Liver (tissue), 9 donors: Measurements from ENCODE around the gene SERPINC1. TPM values are rescaled to one million over a fixed set of nuclear protein-coding genes. Genes with fewer than 3 reads are reported as not detected.
"Not testable (repeated sequence)": the region's sequence is repeated elsewhere in the genome, so short reads cannot be mapped to it uniquely, and the experiment has no call there.

Experiments used
- DNase-seq: peaks from one replicate; pipeline ENCODE4 v3.0.0-alpha.2; 2017; ENCODE audit warnings: low spot score
- H3K27ac ChIP-seq, 2 donors: one replicate each; pipeline ENCODE4 v1.7.0; 2013; ENCODE audit warnings: inconsistent platforms in 2 of 2, low read length in 2 of 2, control low read depth in 1 of 2, low read depth in 1 of 2, mild to moderate bottlenecking in 1 of 2
- H3K27me3 ChIP-seq, 4 donors: one replicate each; pipeline versions ENCODE4 v1.6.1 to v1.7.0; 2013; ENCODE audit warnings: low read length in 3 of 4, inconsistent platforms in 1 of 4, mild to moderate bottlenecking in 1 of 4, moderate library complexity in 1 of 4; ENCODE audit not compliant: control insufficient read depth in 4 of 4, insufficient read depth in 4 of 4
- H3K36me3 ChIP-seq, 4 donors: one replicate each; pipeline versions ENCODE4 v1.6.1 to v1.7.0; 2013; ENCODE audit warnings: low read length in 3 of 4, mild to moderate bottlenecking in 3 of 4, low read depth in 1 of 4, moderate library complexity in 1 of 4; ENCODE audit not compliant: control insufficient read depth in 4 of 4, insufficient read depth in 3 of 4
- H3K4me1 ChIP-seq, 4 donors: one replicate each; pipeline versions ENCODE4 v1.6.1 to v1.7.0; 2013; ENCODE audit warnings: low read length in 3 of 4, mild to moderate bottlenecking in 3 of 4, moderate library complexity in 1 of 4; ENCODE audit not compliant: control insufficient read depth in 4 of 4, insufficient read depth in 4 of 4
- H3K4me3 ChIP-seq, 3 donors: one replicate each; pipeline versions ENCODE4 v1.6.1 to v1.7.0; 2013; ENCODE audit warnings: low read length in 3 of 3, control low read depth in 1 of 3, low read depth in 1 of 3, mild to moderate bottlenecking in 1 of 3
- H3K9ac ChIP-seq, 2 donors: one replicate each; pipeline ENCODE4 v1.7.0; 2013; ENCODE audit warnings: low read length in 2 of 2, mild to moderate bottlenecking in 2 of 2, moderate library complexity in 2 of 2, control low read depth in 1 of 2, low read depth in 1 of 2
- H3K9me3 ChIP-seq, 4 donors: one replicate each; pipeline versions ENCODE4 v1.6.1 to v1.7.0; 2013; ENCODE audit warnings: low read length in 3 of 4; ENCODE audit not compliant: control insufficient read depth in 4 of 4
- ATF3 ChIP-seq: IDR thresholded peaks from 2 replicates; pipeline ENCODE4 v1.6.1; 2016; ENCODE audit warnings: antibody characterized with exemption
- CTCF ChIP-seq: fragments of 150-350 bp; IDR thresholded peaks from 2 replicates; pipeline ENCODE4 v1.5.1; 2017; ENCODE audit warnings: improper control_type of control experiment, low read depth, low read length; ENCODE audit not compliant: missing input control
- EGR1 ChIP-seq, 2 donors: IDR thresholded peaks; 2 replicates each; pipeline ENCODE4 v1.6.1; 2016 to 2018; ENCODE audit warnings: antibody characterized with exemption in 2 of 2, low read depth in 2 of 2
- FOXA1 ChIP-seq: IDR thresholded peaks from 2 replicates; pipeline ENCODE4 v1.6.1; 2016; ENCODE audit warnings: antibody characterized with exemption
- FOXA2 ChIP-seq: IDR thresholded peaks from 2 replicates; pipeline ENCODE4 v1.6.1; 2016; ENCODE audit warnings: antibody characterized with exemption
- GABPA ChIP-seq, 2 donors: IDR thresholded peaks in 1 of 2; conservative IDR thresholded peaks in 1 of 2; 2 replicates each; pipeline ENCODE4 v1.6.1; 2016; ENCODE audit warnings: antibody characterized with exemption in 2 of 2, mild to moderate bottlenecking in 1 of 2, moderate library complexity in 1 of 2
- HNF4A ChIP-seq, 2 donors: conservative IDR thresholded peaks; 2 replicates each; pipeline ENCODE4 v1.6.1; 2016; ENCODE audit warnings: antibody characterized with exemption in 2 of 2, mild to moderate bottlenecking in 2 of 2
- HNF4G ChIP-seq: IDR thresholded peaks from 2 replicates; pipeline ENCODE4 v1.6.1; 2016; ENCODE audit warnings: antibody characterized with exemption
- JUND ChIP-seq, 2 donors: IDR thresholded peaks; 2 replicates each; pipeline ENCODE4 v1.6.1; 2016; ENCODE audit warnings: antibody characterized with exemption in 2 of 2
- MAX ChIP-seq: IDR thresholded peaks from 2 replicates; pipeline ENCODE4 v1.6.1; 2016; ENCODE audit warnings: antibody characterized with exemption
- NR2F2 ChIP-seq: IDR thresholded peaks from 2 replicates; pipeline ENCODE4 v1.6.1; 2016; ENCODE audit warnings: antibody characterized with exemption
- RAD21 ChIP-seq, 2 donors: IDR thresholded peaks; 2 replicates each; pipeline ENCODE4 v1.6.1; 2016; ENCODE audit warnings: antibody characterized with exemption in 2 of 2, mild to moderate bottlenecking in 2 of 2
- REST ChIP-seq: IDR thresholded peaks from 2 replicates; pipeline ENCODE4 v1.6.1; 2016; ENCODE audit warnings: antibody characterized with exemption, mild to moderate bottlenecking
- RXRA ChIP-seq, 2 donors: IDR thresholded peaks; 2 replicates each; pipeline ENCODE4 v1.6.1; 2017 to 2018; ENCODE audit warnings: antibody characterized with exemption in 2 of 2, mild to moderate bottlenecking in 1 of 2
- SP1 ChIP-seq: IDR thresholded peaks from 2 replicates; pipeline ENCODE4 v1.6.1; 2018; ENCODE audit warnings: antibody characterized with exemption, mild to moderate bottlenecking
- TAF1 ChIP-seq: conservative IDR thresholded peaks from 2 replicates; pipeline ENCODE4 v1.6.1; 2016; ENCODE audit warnings: antibody characterized with exemption, mild to moderate bottlenecking
- YY1 ChIP-seq: IDR thresholded peaks from 2 replicates; pipeline ENCODE4 v1.6.1; 2016; ENCODE audit warnings: antibody characterized with exemption, mild to moderate bottlenecking
- ZBTB33 ChIP-seq: IDR thresholded peaks from 2 replicates; pipeline ENCODE4 v1.6.1; 2016; ENCODE audit warnings: antibody characterized with exemption
- WGBS: extraction: QIAGEN DNeasy Blood & Tissue Kit; methylation state at CpG from one replicate; pipeline ENCODE4 v1.1.7; 2013; 5-methylcytosine and 5-hydroxymethylcytosine counted together
- polyA plus RNA-seq, 2 donors: library from polyadenylated mRNA; stranded (reverse) in 1 of 2; unstranded in 1 of 2; fragments of 200-250 nt in 1 of 2; fragments of >200 nt in 1 of 2; fragmentation: Nextera tagmentation in 1 of 2; extraction: Ambion mirVana in 1 of 2; gene quantifications; one replicate each; pipeline versions ENCODE4 v1.2.1 to v1.2.3, GENCODE V29; 2013 to 2015
- total RNA-seq, 2 donors: library from RNA; depleted of rRNA; stranded (reverse); fragments of >200 nt; gene quantifications; one replicate each; pipeline ENCODE4 v1.2.3, GENCODE V29; 2014
- donor health status: healthy.
- donor health status: healthy.
- donor health status: healthy.
- donor health status: healthy.
- donor health status: healthy.

Gene SERPINC1
- total and polyA plus RNA-seq, 4 donors, result 742 to 2,589 (median 2,412) TPM

- TF ChIP-seq TAF1 (no peak), EGR1 (IDR thresholded peaks at IDR 0.05; ENCODE audit: low read depth in 2 of 2) (no peak)
Measured at GRCh38 chr1:173863224-173864161, 53.6 kb downstream of the SERPINC1 start (continued).

GRCh38 chr1:173862769-173863223 lies 54.3 kb downstream of the SERPINC1 start:
- Histone ChIP-seq H3K27me3 (no peaks in the 10 kb centered on the region), H3K4me3 (no peak overlapping the region), H3K9ac (no peak overlapping the region), H3K4me1 (peaks cover 0 to 13% (median 4%) of the 10 kb centered on the region in 4 donors), H3K27ac (no peak overlapping the region), H3K9me3 (no peaks in the 10 kb centered on the region), H3K36me3 (peaks cover 6 to 44% (median 36%) of the 10 kb centered on the region in 4 donors)
- DNase-seq, result no peak
- no peak for TF ChIP-seq RXRA (IDR thresholded peaks at IDR 0.05)
- no peak for TF ChIP-seq MAX
- no peak for TF ChIP-seq FOXA2
- TF ChIP-seq GABPA (IDR thresholded peaks at IDR 0.05 in 1 of 2, conservative IDR thresholded peaks at IDR 0.05 in 1 of 2), result no peak
- TF ChIP-seq HNF4A (conservative IDR thresholded peaks at IDR 0.05), result no peak
- TF ChIP-seq ATF3, result no peak
- no peak for TF ChIP-seq HNF4G
- no peak for TF ChIP-seq REST
- TF ChIP-seq TAF1, result no peak
- no peak for TF ChIP-seq RAD21 (IDR thresholded peaks at IDR 0.05)
- TF ChIP-seq JUND (IDR thresholded peaks at IDR 0.05), result no peak
- TF ChIP-seq EGR1 (IDR thresholded peaks at IDR 0.05; ENCODE audit: low read depth in 2 of 2), result no peak
- TF ChIP-seq ZBTB33, result no peak
- no peak for TF ChIP-seq YY1
- TF ChIP-seq SP1, result no peak
- no peak for TF ChIP-seq NR2F2
- no peak for TF ChIP-seq CTCF
- no peak for TF ChIP-seq FOXA1
- WGBS, result 80% methylated on average over 8 of the region's 8 CpGs

GRCh38 chr1:173862146-173862768 lies 54.9 kb downstream of the SERPINC1 start:
- not testable (repeated sequence) for H3K9ac ChIP-seq, DNase-seq, H3K4me1 ChIP-seq, H3K4me3 ChIP-seq, H3K9me3 ChIP-seq, H3K27me3 ChIP-seq, H3K27ac ChIP-seq
- 90% methylated on average over 13 of the region's 13 CpGs for WGBS
- peaks cover 6 to 46% (median 37%) of the 10 kb centered on the region in 4 donors for H3K36me3 ChIP-seq
